ENCODE data around the gene ACER1. TPM values are rescaled to one million over a fixed set of nuclear protein-coding genes. Genes with fewer than 3 reads are reported as not detected.

ACER1 gene
- total and polyA plus RNA-seq, 2 of the 13 experiments (the other 11 are each of a cell fraction or from before 2014, with no cell fraction given): not detected

- no peak for TF ChIP-seq ZNF614 (CRISPR knock-in tag; IDR thresholded peaks at IDR 0.05; ENCODE audit: borderline replicate concordance)
- no peak for TF ChIP-seq JUNB (CRISPR knock-in tag; IDR thresholded peaks at IDR 0.05; ENCODE audit: borderline replicate concordance)
Observed at GRCh38 chr19:6379744-6380143, 46.3 kb upstream of the ACER1 start (continued).

- no peaks in the 10 kb centered on the region for H3K9me3 ChIP-seq (ENCODE audit: low read length)
- POLR2A ChIA-PET: no interaction called here
- peaks cover 6% of the 10 kb centered on the region for H3K4me1 ChIP-seq (ENCODE audit: insufficient read depth, low read length)
- no peak for TF ChIP-seq ZNF33B (CRISPR knock-in tag; IDR thresholded peaks at IDR 0.05)
- no peak for TF ChIP-seq FOXJ3 (CRISPR knock-in tag; IDR thresholded peaks at IDR 0.05; ENCODE audit: borderline replicate concordance)
- no peak for TF ChIP-seq TCF7L2 (IDR thresholded peaks at IDR 0.05; ENCODE audit: low read depth, low read length)
- TF ChIP-seq ZNF7 (CRISPR knock-in tag; IDR thresholded peaks at IDR 0.05): no peak
- no peak for TF ChIP-seq ZNF292 (CRISPR knock-in tag; IDR thresholded peaks at IDR 0.05; ENCODE audit: borderline replicate concordance, low read depth)
- no peak for TF ChIP-seq ATF2 (CRISPR knock-in tag; IDR thresholded peaks at IDR 0.05)
- no peak for TF ChIP-seq GTF3A (CRISPR knock-in tag; conservative IDR thresholded peaks at IDR 0.05)
- TF ChIP-seq, protein P1, sequence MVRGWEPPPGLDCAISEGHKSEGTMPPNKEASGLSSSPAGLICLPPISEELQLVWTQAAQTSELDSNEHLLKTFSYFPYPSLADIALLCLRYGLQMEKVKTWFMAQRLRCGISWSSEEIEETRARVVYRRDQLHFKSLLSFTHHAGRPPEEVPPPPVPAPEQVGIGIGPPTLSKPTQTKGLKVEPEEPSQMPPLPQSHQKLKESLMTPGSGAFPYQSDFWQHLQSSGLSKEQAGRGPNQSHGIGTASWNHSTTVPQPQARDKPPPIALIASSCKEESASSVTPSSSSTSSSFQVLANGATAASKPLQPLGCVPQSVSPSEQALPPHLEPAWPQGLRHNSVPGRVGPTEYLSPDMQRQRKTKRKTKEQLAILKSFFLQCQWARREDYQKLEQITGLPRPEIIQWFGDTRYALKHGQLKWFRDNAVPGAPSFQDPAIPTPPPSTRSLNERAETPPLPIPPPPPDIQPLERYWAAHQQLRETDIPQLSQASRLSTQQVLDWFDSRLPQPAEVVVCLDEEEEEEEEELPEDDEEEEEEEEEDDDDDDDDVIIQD (CRISPR knock-in tag; IDR thresholded peaks at IDR 0.05; ENCODE audit: low read depth): no peak
- no peak for TF ChIP-seq POGK (CRISPR knock-in tag; conservative IDR thresholded peaks at IDR 0.05)
- TF ChIP-seq, protein P2, sequence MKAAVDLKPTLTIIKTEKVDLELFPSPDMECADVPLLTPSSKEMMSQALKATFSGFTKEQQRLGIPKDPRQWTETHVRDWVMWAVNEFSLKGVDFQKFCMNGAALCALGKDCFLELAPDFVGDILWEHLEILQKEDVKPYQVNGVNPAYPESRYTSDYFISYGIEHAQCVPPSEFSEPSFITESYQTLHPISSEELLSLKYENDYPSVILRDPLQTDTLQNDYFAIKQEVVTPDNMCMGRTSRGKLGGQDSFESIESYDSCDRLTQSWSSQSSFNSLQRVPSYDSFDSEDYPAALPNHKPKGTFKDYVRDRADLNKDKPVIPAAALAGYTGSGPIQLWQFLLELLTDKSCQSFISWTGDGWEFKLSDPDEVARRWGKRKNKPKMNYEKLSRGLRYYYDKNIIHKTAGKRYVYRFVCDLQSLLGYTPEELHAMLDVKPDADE (CRISPR knock-in tag; IDR thresholded peaks at IDR 0.05): no peak
- no peak for TF ChIP-seq ZNF12 (CRISPR knock-in tag; IDR thresholded peaks at IDR 0.05)
- TF ChIP-seq ZFP37 (CRISPR knock-in tag; IDR thresholded peaks at IDR 0.05; ENCODE audit: borderline replicate concordance): no peak
- TF ChIP-seq SMARCC2 (IDR thresholded peaks at IDR 0.05): no peak
- no peak for TF ChIP-seq JARID2 (CRISPR knock-in tag; IDR thresholded peaks at IDR 0.05; ENCODE audit: insufficient replicate concordance)
- no peak for TF ChIP-seq ZZZ3 (CRISPR knock-in tag; IDR thresholded peaks at IDR 0.05; ENCODE audit: borderline replicate concordance)
- no peak for TF ChIP-seq HHEX (CRISPR knock-in tag; IDR thresholded peaks at IDR 0.05)
- no peak for TF ChIP-seq ZKSCAN8 (CRISPR knock-in tag; IDR thresholded peaks at IDR 0.05; ENCODE audit: borderline replicate concordance)
- peaks cover 18 to 42% of the 10 kb centered on the region in 2 experiments for H3K36me3 ChIP-seq (replicated peaks in 1 of 2; ENCODE audit: control insufficient read depth in 1 of 2, insufficient read depth in 2 of 2, low read length in 2 of 2)
- H3K27ac ChIP-seq (ENCODE audit: extremely low read length, insufficient read depth, low read length): no peak overlapping the region
- CTCF ChIA-PET (ENCODE audit: low intra/inter-chr PET ratio, low total read pairs): no interaction called here
- intact Hi-C loops (cut with micrococcal nuclease; ENCODE audit: unreplicated experiment): no loop called here
- no peak overlapping the region for H2AFZ ChIP-seq (ENCODE audit: low read length)
- H3K4me2 ChIP-seq (ENCODE audit: low read depth, low read length): no peak overlapping the region
- peaks cover 3% of the 10 kb centered on the region; the same call in 1 of the 2 replicates for H4K20me1 ChIP-seq (ENCODE audit: insufficient read depth, low read length)
- FAIRE-seq: no peak
- H3K4me3 ChIP-seq (replicated peaks in 1 of 3; ENCODE audit: insufficient read depth in 1 of 3, low read depth in 2 of 3, low read length in 3 of 3): no peak overlapping the region
- WGBS (ENCODE audit: low lambda C conversion rate): 96% methylated on average over 8 of the region's 9 CpGs
- H3K9ac ChIP-seq (ENCODE audit: insufficient read depth, low read depth, low read length): no peak overlapping the region
- in situ Hi-C loops (cut with HindIII; ENCODE audit: extremely low pct_ligation_motif_present, low pct_unique_long_range_greater_than_20kb): no loop called here
- H3K27me3 ChIP-seq (ENCODE audit: control insufficient read depth in 1 of 2, insufficient read depth in 2 of 2, low read length in 2 of 2): no peaks in the 10 kb centered on the region
- no peaks in the 10 kb centered on the region for H3K79me2 ChIP-seq (ENCODE audit: insufficient read depth, low read length)
- no peak for ATAC-seq
- BruUV-seq (replicated peaks): no TSS peak
- no peak for DNase-seq (ENCODE audit: low spot score)
Observed at GRCh38 chr19:6378486-6378885, 45.1 kb upstream of the ACER1 start.
